Fibroblast of skin of left biceps (primary cell): ENCODE data around the gene RB1.

Experiments
- DNase-seq, 2 experiments: peaks; one replicate each; pipeline ENCODE4 v3.0.0-alpha.2; 2013; ENCODE audit warnings: low read depth in 2 of 2

RB1 gene

GRCh38 chr13:48448959-48449614, 145.5 kb downstream of the RB1 start:
- no peak for DNase-seq

DNA sequence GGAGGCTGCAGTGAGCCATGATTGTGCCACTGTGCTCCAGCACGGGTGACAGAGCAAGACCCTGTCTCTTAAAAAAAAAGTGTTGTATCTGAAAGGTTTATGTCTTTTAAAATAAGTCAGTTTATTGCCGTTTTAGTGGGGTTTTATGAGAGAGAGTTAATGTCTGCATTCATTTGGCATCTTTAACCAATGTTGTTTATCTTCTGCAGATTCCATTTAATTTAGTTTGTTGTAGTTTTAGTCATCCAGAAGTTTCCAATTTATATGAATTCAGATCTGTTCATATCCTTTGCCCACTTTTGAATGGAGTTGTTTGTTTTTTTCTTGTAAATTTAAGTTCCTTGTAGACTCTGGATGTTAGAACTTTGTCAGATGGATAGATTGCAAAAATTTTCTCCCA, 146.1 kb downstream of the RB1 start:
- DNase-seq = no peak

DNA sequence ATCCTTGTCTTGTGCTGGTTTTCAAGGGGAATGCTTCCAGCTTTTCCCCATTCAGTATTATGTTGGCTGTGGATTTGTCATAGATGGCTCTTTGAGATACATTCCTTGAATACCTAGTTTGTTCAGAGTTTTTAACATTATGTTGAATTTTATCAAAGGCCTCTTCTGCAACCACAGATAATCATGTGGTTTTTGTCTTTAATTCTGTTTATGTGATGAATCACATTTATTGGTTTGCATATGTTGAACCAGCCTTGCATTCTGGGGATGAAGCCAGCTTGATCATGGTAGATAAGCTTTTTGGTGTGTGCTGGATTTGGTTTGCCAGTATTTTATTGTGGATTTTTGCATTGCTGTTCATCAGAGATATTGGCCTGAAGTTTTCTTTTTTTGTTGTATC, 147.6 kb downstream of the RB1 start:
- DNase-seq = peak in 1 of 2 experiments; percentile 35

GRCh38 chr13:48456546-48456945, 153.0 kb downstream of the RB1 start:
- DNase-seq = no peak

DNA sequence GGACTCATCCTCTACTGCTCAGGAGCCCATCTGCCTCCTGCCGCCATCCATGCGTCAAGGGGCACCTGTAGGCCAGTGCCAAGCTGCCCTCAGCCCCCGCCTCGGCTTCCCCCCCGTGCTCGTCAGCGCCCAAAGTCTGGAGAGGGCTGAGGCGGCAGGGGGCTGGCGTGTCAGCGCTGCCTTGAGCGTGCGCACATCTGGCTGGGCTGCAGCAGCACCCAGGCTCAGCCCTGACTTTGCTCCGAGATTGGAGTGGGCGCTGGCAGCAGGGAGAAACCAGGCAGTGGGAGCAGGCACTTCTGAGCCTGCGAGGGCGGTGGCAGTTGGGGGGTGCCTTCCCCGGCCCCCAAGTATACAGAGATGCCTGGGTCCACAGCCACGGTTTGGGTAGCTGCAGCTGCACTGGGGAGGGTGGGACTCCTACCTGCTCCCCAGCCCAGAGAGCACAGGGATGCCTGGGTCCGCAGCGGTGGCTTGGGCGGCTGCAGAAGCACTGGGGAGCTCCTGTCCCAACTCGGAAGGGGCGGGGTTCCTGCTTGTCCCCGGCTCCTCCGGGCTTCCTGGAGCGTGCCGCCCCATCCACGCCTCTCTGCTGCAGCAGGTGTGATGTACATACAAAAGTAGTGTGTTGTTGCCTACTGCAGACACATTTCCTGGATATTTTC, 154.2 kb downstream of the RB1 start:
- DNase-seq = no peak

- DNase-seq = no peak
Measured at GRCh38 chr13:48475230-48475629, 171.7 kb downstream of the RB1 start.

DNA sequence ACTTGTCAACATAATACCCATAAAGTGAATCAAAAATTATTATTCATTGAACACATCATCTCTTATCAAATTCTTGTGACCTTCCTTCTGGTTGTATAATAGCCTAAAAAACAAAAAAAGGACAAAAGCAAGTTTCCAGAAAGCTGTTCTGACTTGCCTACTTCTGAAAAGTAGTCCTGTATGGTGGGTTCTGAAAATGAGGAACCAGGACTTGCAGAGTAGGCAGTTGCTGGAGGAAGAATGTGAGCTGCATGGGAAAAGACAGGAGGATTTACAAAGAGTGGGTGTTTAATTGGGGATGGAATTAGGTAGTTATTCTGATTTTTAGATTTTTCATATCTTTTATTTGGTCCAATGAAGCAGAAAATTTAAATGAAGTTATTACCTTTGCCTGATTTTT, 172.7 kb downstream of the RB1 start:
- no peak for DNase-seq

DNA sequence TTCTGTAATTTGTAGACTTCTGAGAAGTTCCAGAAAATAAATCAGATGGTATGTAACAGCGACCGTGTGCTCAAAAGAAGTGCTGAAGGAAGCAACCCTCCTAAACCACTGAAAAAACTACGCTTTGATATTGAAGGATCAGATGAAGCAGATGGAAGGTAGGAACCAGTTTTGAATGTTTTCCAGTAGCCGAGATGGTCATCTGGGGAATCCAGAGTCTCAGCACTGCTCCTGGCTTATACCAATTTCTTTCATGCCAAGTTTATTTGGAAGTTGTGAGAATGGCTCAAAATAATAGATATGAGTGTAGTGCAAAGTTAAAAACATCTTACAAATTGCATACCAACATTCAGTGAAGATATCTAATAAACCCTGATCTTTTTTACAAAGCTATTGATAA, 173.1 kb downstream of the RB1 start:
- no peak for DNase-seq

DNA sequence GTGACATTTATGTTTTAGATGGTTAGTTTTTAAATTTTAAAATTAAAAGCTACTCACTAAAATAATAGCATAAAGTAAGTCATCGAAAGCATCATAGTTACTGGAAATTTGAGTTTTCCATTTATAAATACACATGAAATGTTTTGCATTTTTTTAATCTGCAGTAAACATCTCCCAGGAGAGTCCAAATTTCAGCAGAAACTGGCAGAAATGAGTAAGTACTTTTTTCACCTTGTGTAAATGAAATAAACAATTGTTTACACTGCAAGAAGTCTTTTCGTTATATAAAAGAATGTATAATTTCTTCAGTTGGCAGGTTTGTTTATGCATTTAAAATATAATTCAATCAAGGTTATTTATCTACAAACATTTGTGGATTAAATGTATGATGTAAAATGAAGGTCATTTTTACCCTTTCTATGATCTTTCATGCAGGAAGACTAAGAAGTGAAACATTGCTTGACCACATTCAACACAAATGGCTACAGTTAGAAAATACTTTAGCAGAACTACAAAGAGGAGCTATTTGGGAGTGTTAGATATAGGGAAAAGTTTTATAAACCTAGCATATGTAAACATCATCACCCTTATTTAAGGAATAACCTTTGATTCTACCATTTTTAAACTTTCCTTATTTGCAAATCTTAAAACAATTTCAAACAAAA, 173.8 kb downstream of the RB1 start:
- DNase-seq = no peak

DNA sequence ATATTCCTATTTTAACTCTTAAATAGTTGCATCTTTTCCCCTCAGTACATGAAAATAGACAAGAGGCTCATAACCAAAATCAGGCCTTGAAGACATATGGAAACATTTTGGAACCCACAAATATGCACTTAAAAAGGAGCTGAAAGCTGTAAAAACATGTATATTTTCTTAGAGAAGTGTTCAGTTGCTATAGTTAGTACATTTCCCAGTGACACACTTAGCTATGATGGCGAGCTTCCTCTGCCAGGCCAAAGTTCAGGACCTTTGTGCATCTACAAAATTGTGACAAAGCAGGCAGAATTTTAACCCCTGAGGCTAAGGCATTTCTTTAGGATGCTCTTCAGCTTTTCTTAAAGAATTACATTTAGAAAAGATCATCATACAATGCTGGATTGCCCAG, 174.8 kb downstream of the RB1 start:
- DNase-seq = peak; percentile 26 to 39

- DNase-seq = no peak
Measured at GRCh38 chr13:48483575-48483974, 180.0 kb downstream of the RB1 start.

- no peak for DNase-seq
Measured at GRCh38 chr13:48485432-48485831, 181.9 kb downstream of the RB1 start.

- no peak for DNase-seq
Measured at GRCh38 chr13:48486362-48486761, 182.8 kb downstream of the RB1 start.

DNA sequence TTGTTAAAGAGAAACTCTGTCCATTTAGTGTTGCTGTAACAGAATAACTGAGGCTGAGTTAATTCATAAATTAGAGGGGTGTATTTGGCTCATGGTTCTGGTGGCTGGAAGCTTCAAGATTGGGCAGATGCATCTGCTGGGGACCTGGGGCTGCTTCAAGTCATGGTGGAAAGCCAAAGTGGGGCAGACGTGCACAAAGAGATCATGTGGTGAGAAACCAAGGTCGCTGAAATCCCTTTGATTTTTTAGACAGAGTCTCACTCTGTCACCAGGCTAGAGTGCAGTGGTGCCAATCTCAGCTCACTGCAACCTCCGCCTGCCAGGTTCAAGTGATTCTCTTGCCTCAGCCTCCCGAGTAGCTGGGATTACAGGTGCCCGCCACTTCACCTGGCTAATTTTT, 183.3 kb downstream of the RB1 start:
- DNase-seq = no peak

- no peak for DNase-seq
Measured at GRCh38 chr13:48487968-48488367, 184.4 kb downstream of the RB1 start.

DNA sequence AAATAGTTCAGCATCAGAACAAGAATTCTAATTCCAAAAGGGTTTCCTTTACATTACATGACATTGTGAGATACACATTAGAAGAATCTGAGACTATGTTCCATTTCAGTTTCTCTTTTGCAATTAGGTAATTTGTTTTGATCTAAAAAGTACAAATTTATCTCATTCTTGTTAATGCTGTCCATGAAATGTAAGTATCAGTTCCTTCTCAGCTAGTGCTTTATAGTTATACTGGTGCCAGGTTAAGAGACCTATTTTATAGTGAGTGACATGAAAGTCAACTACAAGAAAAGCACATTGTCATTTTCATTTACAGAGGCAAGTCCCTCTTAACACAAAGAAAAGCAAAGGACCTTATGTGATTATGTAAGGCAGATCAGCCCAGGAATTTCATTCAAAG, 185.4 kb downstream of the RB1 start:
- DNase-seq = no peak

DNA sequence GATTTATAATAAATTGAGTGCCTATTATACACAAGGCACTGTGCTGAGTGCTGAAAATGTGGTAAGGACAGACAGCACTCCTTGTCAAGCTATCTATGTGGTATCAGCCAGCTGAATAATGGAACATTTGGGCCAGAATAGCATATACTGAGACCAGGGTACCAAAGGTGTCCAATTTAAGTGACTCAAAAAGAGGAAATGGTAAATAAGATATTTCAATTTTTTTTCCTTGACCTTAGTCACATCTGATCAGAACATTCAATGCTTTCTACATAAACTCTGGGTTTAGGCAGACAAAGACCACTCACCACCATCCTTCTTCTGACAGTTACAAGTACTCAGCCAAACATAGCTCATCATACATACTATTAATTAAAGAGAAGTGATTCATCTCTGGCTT, 186.1 kb downstream of the RB1 start:
- DNase-seq = no peak

DNA sequence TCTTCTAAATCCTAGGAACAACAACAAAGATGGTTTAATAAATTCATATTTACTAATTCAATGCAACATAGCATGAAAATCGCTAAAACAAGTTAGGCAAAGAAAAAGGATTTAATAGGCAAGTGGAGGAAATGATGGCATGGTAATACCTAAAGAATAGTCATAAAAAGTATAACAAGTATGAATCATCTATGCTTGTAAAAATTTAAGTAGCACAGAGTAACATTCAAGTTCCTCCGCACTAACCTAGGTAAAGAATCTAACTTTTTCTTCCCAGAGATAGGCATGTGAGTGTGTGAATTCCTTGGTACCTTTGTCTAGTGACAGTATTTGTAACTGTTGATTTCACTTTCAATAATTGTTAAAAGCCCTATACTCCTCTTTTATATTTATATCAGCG, 186.7 kb downstream of the RB1 start:
- DNase-seq = no peak

GRCh38 chr13:48491423-48492095, 188.0 kb downstream of the RB1 start:
- DNase-seq = no peak

- DNase-seq = no peak
Measured at GRCh38 chr13:48492096-48492440, 188.5 kb downstream of the RB1 start.

DNA sequence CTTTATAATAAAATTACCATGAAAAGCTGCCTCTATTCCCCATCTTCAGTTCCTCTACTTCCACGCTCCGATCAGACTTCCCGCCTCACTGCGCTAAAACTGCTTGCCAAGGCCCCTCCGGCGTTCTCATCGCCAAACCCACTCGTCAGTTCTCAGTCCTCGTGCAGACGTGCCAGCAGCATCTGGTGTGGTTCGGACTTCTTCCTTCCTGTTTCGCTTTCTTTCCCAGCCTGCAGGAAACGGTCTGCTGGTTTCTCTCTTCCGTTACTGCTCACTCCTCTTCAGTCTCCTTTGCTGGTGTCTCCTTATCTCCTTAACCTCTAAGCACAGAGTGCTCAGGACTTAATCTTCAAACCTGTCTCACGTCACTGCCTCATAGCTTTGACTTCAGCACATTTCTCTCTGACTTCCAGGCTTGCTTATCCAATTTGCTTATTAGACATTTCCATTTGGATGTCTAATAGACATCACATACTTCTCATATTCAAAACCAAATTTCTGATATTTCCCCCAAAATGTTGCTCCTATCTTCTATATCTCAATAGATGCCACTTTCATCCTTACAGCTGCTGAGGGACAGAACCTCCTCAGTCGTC, 189.0 kb downstream of the RB1 start:
- no peak for DNase-seq

DNA sequence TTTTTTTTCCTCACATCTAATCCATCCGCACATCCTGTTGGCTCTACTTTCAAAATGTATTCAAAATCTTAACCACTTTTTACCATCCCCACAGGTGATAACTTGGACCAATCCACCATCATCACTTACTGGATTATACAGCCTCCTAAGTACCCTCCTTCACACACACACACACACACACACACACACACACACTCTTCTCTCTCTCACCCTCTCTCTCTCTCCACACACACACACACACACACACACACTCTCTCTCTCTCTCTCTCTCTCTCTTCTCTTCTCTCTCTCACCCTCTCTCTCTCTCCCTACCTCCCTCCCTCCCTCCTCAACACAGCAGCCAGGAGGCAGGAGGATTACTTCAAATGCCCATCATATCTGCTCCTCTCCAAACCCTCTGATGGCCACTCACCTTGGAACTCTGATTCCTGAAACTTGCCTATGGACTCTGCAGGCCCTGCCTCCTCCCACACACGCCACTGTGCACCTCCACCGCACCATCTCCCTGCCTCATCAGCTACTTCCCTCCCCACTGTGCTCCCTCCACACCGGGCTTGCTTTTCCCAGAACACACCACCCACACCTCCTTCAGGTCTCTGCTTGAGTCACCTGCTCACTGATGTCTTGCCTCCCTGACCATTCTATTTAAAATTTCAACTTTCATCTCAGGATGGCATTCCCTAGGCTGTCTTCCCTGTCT, 189.7 kb downstream of the RB1 start:
- no peak for DNase-seq
